Kidney epithelial cell (primary cell): ENCODE measurements around the gene BPHL. TPM values are rescaled to one million over a fixed set of nuclear protein-coding genes. Genes with fewer than 3 reads are reported as not detected.
"Not testable (repeated sequence)": the region's sequence is repeated elsewhere in the genome, so short reads cannot be mapped to it uniquely, and the experiment has no call there.

Source experiments
- DNase-seq: peaks from one replicate; pipeline ENCODE4 v3.0.0-alpha.2; 2010; ENCODE audit warnings: low read depth
- H3K27me3 ChIP-seq: 2 replicates; pipeline ENCODE4 v1.6.0; 2011; ENCODE audit warnings: low read length; ENCODE audit not compliant: control insufficient read depth, insufficient read depth
- H3K36me3 ChIP-seq: 2 replicates; pipeline ENCODE4 v1.5.1; 2011; ENCODE audit warnings: low read length; ENCODE audit not compliant: control insufficient read depth, insufficient read depth
- H3K4me3 ChIP-seq: 2 replicates; pipeline ENCODE4 v1.5.1; 2011; ENCODE audit warnings: low read depth, mild to moderate bottlenecking, control low read depth, low read length
- CTCF ChIP-seq: IDR thresholded peaks from 2 replicates; pipeline ENCODE4 v1.5.1; 2011; ENCODE audit warnings: mild to moderate bottlenecking, moderate library complexity, low read length, control low read depth, inconsistent platforms; ENCODE audit not compliant: insufficient read depth, poor library complexity, severe bottlenecking
- total RNA-seq: library from RNA; depleted of rRNA; stranded (reverse); fragments of >200 nt; gene quantifications from 2 replicates; pipeline ENCODE4 v1.2.3, GENCODE V29; 2015

The BPHL gene
- total RNA-seq, 1 donor from 2014 or later = 26.6 TPM

DNA sequence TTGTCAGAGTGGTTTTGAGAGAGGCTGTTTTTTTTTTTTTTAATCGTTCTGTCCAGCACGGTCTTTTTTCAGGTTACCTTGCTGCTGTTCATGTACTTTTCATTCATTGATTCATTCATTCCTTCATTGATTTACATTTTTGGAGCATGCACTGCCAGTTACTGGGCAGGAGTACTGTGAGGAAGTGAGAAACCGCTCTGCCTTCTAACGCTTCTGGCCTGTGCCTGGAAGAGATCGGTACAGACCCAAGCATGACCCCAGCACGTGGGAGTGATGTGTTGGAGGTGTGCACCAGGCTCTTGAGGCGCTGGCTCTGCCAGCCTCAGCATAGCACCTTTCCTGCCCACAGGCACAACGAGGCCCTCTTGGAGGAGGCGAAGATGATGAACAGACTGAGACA is 41.1 kb upstream of the BPHL start:
- no peak for TF ChIP-seq CTCF
- peaks cover 2% of the 10 kb centered on the region for H3K36me3 ChIP-seq
- H3K27me3 ChIP-seq = no peaks in the 10 kb centered on the region
- no peak overlapping the region for H3K4me3 ChIP-seq
- DNase-seq = no peak

- not testable (repeated sequence) for H3K36me3 ChIP-seq, H3K27me3 ChIP-seq, DNase-seq, H3K4me3 ChIP-seq
Measured at GRCh38 chr6:3078952-3079351, 39.6 kb upstream of the BPHL start.

GRCh38 chr6:3079682-3080081 is 38.8 kb upstream of the BPHL start:
- DNase-seq = no peak
- TF ChIP-seq CTCF = no peak
- peaks cover 2% of the 10 kb centered on the region for H3K36me3 ChIP-seq
- H3K27me3 ChIP-seq = no peaks in the 10 kb centered on the region
- no peak overlapping the region for H3K4me3 ChIP-seq

DNA sequence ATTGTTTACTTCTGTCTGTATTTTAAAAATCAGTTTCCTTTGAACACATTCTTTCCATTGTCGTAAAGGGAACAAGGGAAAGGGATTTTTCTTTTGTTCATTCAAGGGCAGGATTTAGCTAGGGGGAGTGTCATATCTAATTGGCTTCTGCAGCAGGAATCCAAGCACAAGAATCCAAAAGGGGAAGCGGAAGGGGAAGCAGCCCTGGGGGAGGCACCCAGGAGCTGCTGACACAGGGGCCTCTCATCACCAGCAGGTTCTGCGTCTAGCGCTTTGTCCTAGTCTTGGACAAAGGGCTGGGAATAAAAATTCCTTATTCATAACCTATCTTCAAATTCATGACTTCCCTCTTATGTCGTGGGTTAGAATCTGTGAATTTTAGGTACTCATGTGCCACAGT is 36.6 kb upstream of the BPHL start:
- Histone ChIP-seq H3K27me3 (no peaks in the 10 kb centered on the region), H3K4me3 (no peak overlapping the region), H3K36me3 (peaks cover 2% of the 10 kb centered on the region)
- no peak for TF ChIP-seq CTCF
- no peak for DNase-seq

- no peak for DNase-seq
- Histone ChIP-seq H3K4me3 (no peak overlapping the region), H3K36me3 (no peaks in the 10 kb centered on the region), H3K27me3 (no peaks in the 10 kb centered on the region)
- no peak for TF ChIP-seq CTCF
Measured at GRCh38 chr6:3085074-3085473, 33.4 kb upstream of the BPHL start.

DNA sequence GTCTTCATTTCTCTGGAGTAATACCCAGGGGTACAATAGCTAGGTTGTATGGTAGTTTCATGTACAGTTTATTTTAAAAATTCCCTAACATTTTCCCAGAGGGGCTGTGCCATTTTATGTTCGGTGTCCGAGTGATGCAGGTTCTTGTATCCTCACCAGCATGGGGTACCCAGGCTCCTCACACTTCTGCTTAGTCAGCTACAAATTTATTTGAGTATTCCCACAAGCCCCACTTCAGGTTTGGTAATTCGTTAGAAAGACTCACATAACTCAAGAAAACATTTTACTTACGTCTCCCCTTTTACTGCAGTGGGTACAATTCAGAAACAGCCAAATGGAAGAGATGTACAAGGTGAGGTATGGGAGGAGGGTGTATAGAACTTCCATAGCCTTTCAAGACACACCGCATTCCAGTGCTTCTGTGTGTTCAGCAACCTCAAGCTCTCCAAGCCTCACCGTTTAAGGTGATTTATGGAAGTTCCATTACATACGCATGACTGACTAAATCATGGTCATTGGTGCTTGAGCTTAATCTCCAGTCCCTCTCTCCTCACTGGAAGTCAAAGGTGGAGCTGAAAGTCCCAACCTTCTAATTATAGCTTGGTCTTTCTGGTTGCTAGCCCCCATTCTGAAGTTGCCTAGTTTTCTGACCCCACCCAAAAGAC is 32.1 kb upstream of the BPHL start:
- H3K27me3 ChIP-seq = no peaks in the 10 kb centered on the region
- DNase-seq = no peak
- TF ChIP-seq CTCF = no peak
- H3K4me3 ChIP-seq = no peak overlapping the region
- H3K36me3 ChIP-seq = no peaks in the 10 kb centered on the region
